A673 (cell line): ENCODE results near the gene FAM120A.

Source experiments
- CTCF ChIP-seq: fragments of 300-800, 200-600 bp; sonication (generic); conservative IDR thresholded peaks from 2 replicates; pipeline ENCODE4 v1.5.1; 2017; ENCODE audit warnings: low read depth, mild to moderate bottlenecking, antibody characterized with exemption, low read length, moderate library complexity, mixed read lengths
- EZH2 ChIP-seq: fragments of 200-600 bp; sonication (generic); IDR thresholded peaks from 2 replicates; pipeline ENCODE4 v1.6.1; 2017; ENCODE audit warnings: borderline replicate concordance, low read depth, mild to moderate bottlenecking, mixed read lengths, antibody characterized with exemption, low read length; ENCODE audit not compliant: poor library complexity, severe bottlenecking

- TF ChIP-seq CTCF (no peak), EZH2 (no peak)
Observed at GRCh38 chr9:93488244-93488643, 36.8 kb downstream of the FAM120A start.
